HEK293 (cell line): ENCODE measurements around the gene TSPAN14.

Experiments
- CTCF ChIP-seq: fragments of 450-650 bp; formaldehyde crosslinking; IDR thresholded peaks from 2 replicates; pipeline ENCODE4 v1.5.1; 2016; ENCODE audit warnings: missing biosample characterization, missing genetic modification characterization
- GLI4 ChIP-seq: fragments of 450-650 bp; formaldehyde crosslinking; IDR thresholded peaks from 2 replicates; pipeline ENCODE4 v1.5.1; 2016; ENCODE audit warnings: missing biosample characterization, missing genetic modification characterization
- PRDM6 ChIP-seq: fragments of 450-650 bp; formaldehyde crosslinking; IDR thresholded peaks from 2 replicates; pipeline ENCODE4 v1.5.1; 2017; ENCODE audit warnings: missing biosample characterization, missing genetic modification characterization
- YY1 ChIP-seq: fragments of 450-650 bp; formaldehyde crosslinking; IDR thresholded peaks from 2 replicates; pipeline ENCODE4 v1.5.1; 2018; ENCODE audit warnings: missing biosample characterization, missing genetic modification characterization
- ZBTB11 ChIP-seq: fragments of 450-650 bp; formaldehyde crosslinking; conservative IDR thresholded peaks from 2 replicates; pipeline ENCODE4 v1.5.1; 2016; ENCODE audit warnings: low read depth, missing biosample characterization, missing genetic modification characterization
- ZEB2 ChIP-seq: fragments of 450-650 bp; formaldehyde crosslinking; IDR thresholded peaks from 2 replicates; pipeline ENCODE4 v1.5.1; 2016; ENCODE audit warnings: missing biosample characterization, missing genetic modification characterization
- ZNF174 ChIP-seq: fragments of 450-650 bp; formaldehyde crosslinking; IDR thresholded peaks from 2 replicates; pipeline ENCODE4 v1.5.0; 2017; ENCODE audit warnings: missing biosample characterization, mild to moderate bottlenecking, missing genetic modification characterization
- ZNF175 ChIP-seq: fragments of 450-650 bp; formaldehyde crosslinking; IDR thresholded peaks from 2 replicates; pipeline ENCODE4 v1.5.1; 2016; ENCODE audit warnings: missing biosample characterization, missing genetic modification characterization
- ZNF354C ChIP-seq: fragments of 450-650 bp; formaldehyde crosslinking; IDR thresholded peaks from 2 replicates; pipeline ENCODE4 v1.5.1; 2016; ENCODE audit warnings: missing biosample characterization, missing genetic modification characterization, low read depth, borderline replicate concordance
- ZNF639 ChIP-seq: fragments of 450-650 bp; formaldehyde crosslinking; IDR thresholded peaks from 2 replicates; pipeline ENCODE4 v1.5.1; 2016; ENCODE audit warnings: missing biosample characterization, missing genetic modification characterization
- ZSCAN5A ChIP-seq: fragments of 450-650 bp; formaldehyde crosslinking; IDR thresholded peaks from 2 replicates; pipeline ENCODE4 v1.5.1; 2016; ENCODE audit warnings: missing biosample characterization, missing genetic modification characterization
- TF ChIP-seq, protein P1 (sequence below): fragments of 450-650 bp; formaldehyde crosslinking; IDR thresholded peaks from 2 replicates; pipeline ENCODE4 v1.5.1; 2016; ENCODE audit warnings: missing biosample characterization, missing genetic modification characterization
- TF ChIP-seq, protein P2 (sequence below): fragments of 450-650 bp; formaldehyde crosslinking; IDR thresholded peaks from 2 replicates; pipeline ENCODE4 v1.5.1; 2016; ENCODE audit warnings: missing biosample characterization, missing genetic modification characterization

DNA sequence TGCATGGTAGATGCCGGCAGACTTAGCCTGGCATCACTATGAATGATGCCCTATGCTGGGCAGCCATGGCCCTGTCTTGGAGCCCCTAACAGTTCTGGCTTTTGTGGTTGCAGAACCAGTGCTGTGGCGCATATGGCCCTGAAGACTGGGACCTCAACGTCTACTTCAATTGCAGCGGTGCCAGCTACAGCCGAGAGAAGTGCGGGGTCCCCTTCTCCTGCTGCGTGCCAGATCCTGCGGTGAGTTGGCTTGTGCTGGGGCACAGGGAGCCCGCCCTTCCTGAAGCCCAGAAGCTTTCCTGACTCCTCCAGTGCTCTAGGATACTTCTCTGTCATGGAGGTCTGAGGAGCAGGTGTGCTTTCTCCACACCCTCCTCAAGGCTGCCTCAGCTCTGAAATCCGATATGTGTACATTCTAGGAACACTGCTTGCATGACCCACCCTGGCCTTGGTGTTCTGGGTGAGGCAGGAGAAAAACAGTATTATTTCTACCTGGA lies 58.0 kb downstream of the TSPAN14 start:
- TF ChIP-seq ZSCAN5A (tag by site-specific recombination) = no peak
- TF ChIP-seq ZNF174 (tag by site-specific recombination) = no peak
- TF ChIP-seq ZBTB11 (tag by site-specific recombination) = no peak
- no peak for TF ChIP-seq ZNF354C (tag by site-specific recombination)
- no peak for TF ChIP-seq CTCF
- no peak for TF ChIP-seq PRDM6 (tag by site-specific recombination)
- TF ChIP-seq, protein P1, sequence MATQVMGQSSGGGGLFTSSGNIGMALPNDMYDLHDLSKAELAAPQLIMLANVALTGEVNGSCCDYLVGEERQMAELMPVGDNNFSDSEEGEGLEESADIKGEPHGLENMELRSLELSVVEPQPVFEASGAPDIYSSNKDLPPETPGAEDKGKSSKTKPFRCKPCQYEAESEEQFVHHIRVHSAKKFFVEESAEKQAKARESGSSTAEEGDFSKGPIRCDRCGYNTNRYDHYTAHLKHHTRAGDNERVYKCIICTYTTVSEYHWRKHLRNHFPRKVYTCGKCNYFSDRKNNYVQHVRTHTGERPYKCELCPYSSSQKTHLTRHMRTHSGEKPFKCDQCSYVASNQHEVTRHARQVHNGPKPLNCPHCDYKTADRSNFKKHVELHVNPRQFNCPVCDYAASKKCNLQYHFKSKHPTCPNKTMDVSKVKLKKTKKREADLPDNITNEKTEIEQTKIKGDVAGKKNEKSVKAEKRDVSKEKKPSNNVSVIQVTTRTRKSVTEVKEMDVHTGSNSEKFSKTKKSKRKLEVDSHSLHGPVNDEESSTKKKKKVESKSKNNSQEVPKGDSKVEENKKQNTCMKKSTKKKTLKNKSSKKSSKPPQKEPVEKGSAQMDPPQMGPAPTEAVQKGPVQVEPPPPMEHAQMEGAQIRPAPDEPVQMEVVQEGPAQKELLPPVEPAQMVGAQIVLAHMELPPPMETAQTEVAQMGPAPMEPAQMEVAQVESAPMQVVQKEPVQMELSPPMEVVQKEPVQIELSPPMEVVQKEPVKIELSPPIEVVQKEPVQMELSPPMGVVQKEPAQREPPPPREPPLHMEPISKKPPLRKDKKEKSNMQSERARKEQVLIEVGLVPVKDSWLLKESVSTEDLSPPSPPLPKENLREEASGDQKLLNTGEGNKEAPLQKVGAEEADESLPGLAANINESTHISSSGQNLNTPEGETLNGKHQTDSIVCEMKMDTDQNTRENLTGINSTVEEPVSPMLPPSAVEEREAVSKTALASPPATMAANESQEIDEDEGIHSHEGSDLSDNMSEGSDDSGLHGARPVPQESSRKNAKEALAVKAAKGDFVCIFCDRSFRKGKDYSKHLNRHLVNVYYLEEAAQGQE = no peak
- no peak for TF ChIP-seq ZNF175 (tag by site-specific recombination)
- TF ChIP-seq ZNF639 (tag by site-specific recombination) = no peak
- no peak for TF ChIP-seq YY1 (tag by site-specific recombination)
- TF ChIP-seq ZEB2 (tag by site-specific recombination) = no peak
- TF ChIP-seq, protein P2, sequence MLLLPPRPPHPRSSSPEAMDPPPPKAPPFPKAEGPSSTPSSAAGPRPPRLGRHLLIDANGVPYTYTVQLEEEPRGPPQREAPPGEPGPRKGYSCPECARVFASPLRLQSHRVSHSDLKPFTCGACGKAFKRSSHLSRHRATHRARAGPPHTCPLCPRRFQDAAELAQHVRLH (tag by site-specific recombination) = no peak
- no peak for TF ChIP-seq GLI4 (tag by site-specific recombination)
